GM19395 (cell line): Measurements from ENCODE around the gene PPP1R16B.
A peak's percentile ranks its signal among the peaks of the same experiment; 100 is the strongest.

Source experiments
- ATAC-seq: cut with Tn5 transposase; IDR thresholded peaks from one replicate; pipeline ENCODE4 v1.9.1; 2021; ENCODE audit warnings: mild to moderate bottlenecking, moderate library complexity; ENCODE audit not compliant: unreplicated experiment

Gene PPP1R16B

DNA sequence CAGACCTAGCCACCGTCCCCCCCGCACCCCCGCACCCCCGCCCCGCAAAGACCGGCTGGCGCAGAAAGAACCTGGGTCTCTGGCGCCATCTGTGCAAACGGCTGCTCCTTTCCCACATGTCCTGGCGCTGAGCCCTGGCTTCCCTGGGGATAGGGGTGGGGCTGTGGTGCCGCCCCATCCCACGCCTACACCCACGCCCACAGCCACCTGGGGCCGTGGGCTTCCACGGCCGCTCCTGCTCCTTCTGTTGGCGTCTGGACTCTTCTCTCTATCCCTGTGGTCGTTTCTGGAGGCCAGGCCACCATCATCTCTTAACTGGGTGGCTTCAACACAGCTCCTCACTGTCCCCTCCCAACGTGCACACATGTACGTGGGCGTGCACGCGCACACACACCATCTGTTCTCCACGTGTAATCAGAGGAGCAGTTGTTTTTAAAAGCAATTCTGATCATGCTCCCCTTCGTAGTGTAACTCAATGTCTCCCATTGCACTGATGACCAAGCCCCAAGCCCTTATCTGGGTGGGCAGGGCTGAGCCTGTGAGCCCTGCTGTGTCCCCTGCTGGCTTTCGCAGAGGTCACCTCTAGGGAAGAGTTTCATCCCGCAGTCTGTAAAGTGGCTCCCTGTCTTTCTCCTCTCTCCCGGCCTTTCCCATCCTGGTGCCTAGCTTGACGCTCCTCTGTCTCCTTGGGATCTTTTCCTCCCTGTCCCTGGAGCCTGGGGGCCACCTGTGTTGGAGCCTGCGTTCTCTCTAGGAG, 88.8 kb downstream of the PPP1R16B start:
- ATAC-seq, result no peak

DNA sequence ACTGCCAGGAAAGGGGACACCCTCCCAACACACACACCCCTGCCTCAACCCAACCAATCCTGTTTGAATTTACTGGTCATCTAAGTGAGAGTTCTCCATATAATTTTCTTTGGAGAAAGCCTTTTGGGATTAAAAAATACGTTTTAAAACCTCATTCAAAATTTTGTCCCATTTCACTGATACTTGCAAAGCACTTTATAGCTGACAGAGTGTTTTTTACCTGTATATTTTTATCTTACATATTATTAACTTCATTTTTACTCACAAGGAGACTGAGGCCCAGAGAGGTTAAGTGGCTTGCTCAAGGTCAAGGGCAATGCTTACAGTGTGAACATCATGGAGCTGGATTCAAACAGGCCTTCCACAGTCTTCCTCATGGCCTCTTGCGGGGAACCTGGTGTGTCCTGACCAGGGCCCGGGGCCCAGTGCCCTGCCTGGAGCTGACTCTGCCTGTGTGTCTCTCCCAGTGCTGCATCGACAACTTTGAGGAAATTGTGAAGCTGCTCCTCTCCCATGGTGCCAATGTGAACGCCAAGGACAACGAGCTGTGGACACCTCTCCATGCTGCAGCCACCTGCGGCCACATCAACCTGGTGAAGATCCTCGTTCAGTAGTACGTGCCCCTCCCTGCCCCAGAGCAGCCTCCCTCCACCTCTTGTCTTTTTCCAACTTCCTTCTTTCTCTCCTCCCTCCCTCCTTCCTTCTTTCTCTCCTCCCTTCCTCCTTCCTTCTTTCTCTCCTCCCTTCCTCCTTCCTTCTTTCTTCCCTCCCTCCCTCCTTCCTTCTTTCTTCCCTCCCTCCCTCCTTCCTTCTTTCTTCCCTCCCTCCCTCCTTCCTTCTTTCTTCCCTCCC, 89.8 kb downstream of the PPP1R16B start:
- ATAC-seq, result no peak

DNA sequence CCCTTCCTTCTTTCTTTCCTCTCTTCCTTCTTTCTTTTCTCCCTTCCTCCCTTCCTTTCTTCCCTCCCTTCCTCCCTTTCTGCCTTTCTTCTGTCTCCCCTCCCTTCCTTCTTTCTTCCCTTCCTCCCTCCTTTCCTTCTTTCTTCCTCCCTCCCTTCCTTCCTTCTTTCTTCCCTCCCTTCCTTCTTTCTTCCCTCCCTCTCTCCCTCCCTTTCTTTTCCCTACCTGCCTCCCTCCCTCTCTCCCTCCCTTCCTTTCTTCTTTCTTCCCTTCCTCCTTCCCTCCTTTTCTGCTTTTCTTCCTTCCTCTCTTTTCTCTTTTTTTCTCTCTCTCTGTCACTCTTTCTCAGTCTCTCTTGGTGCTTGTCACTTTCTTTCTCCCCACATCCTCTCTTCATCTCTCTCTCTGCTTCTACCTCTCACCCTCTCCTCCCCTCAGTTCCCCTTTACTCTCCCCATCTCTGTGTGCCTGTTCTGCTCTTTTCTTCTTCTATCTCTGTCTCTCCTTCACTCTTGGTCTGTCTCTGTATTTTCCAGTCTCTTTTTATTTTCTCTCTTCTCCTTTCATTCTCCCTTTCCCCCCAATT, 90.6 kb downstream of the PPP1R16B start:
- no peak for ATAC-seq

DNA sequence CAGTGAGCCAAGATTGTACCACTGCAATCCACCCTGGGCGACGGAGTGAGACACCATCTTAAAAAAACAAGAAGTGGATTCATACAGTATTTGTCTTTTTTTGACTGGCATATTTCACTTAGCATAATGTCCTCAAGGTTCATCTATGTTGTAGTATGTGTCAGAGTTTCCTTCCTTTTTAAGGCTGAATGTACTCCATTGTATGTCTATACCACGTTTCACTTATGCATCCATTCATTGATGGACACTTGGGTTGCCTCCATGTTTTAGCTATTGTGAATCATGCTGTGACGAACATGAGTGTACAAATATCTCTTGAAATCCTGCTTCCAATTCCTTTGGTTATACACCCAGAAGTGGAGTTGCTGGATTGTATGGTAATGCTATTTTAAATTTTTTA, 91.8 kb downstream of the PPP1R16B start:
- ATAC-seq, result no peak

DNA sequence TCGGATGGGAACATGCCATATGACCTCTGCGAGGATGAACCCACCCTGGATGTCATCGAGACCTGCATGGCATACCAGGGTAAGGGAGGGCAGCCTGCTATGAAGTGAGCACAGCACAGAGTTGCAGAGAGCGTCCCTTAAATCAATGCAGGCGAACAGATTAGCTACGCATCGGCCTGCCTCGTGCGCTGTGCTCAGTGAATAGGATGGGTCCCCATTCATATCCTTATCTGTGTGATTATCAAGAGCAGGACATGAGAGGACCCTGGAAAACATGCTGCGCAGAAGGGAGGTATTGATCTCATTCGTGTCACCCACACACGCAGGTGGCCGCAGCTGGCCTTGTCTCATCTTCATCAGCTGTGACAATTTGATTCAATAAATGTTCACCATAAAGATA, 95.1 kb downstream of the PPP1R16B start:
- no peak for ATAC-seq

DNA sequence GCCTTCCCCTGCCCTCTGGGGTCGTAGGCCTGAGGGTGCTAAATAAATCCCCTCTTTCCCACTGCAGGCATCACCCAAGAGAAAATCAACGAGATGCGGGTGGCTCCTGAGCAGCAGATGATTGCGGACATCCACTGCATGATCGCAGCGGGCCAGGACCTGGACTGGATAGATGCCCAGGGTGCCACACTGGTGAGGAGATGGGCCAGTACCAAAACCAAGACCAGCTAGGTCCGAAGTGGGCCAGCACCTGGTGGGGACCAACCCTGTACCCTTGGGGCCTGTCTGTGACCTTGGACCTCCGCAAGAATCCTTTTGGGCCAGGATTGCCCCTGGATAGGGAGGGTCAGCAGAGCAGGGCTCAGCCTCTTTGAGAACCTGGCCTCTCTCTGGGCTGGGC, 97.1 kb downstream of the PPP1R16B start:
- ATAC-seq, result no peak

DNA sequence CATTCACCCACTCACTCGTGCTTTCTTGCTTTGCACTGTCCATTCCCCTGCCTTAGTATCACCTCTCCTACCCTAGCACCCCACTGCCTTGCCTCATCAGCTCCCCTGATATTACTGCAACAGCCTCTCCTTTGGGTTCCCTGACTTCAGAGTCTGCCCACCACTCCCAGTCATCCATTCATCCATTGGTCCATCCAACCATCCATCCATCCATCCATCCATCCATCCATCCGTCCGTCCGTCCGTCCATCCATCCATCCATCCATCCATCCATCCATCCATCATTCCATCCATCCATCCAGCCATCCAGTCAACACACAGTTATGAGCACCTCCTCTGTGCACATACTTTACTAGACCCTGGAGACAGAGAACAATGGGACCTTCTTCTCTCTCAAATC, 97.8 kb downstream of the PPP1R16B start:
- ATAC-seq, result no peak

DNA sequence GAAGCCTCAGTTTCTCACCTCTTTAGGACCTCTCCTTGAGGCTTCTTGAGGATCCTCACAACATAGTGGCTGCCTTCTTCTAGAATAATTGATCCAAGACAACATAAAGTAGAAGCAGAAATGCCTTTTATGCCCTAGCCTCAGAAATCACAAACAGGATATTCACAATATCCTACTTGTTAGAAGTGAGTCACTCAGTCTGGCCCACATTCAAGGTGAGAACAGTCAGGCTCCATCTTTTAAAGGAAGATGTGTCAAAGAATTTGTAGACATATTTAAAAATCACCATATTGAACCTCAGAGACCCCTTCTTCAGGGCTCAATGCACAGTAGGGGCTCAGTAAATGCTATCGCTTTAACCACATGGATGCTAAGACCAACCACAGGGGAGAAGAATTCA, 99.9 kb downstream of the PPP1R16B start:
- no peak for ATAC-seq

DNA sequence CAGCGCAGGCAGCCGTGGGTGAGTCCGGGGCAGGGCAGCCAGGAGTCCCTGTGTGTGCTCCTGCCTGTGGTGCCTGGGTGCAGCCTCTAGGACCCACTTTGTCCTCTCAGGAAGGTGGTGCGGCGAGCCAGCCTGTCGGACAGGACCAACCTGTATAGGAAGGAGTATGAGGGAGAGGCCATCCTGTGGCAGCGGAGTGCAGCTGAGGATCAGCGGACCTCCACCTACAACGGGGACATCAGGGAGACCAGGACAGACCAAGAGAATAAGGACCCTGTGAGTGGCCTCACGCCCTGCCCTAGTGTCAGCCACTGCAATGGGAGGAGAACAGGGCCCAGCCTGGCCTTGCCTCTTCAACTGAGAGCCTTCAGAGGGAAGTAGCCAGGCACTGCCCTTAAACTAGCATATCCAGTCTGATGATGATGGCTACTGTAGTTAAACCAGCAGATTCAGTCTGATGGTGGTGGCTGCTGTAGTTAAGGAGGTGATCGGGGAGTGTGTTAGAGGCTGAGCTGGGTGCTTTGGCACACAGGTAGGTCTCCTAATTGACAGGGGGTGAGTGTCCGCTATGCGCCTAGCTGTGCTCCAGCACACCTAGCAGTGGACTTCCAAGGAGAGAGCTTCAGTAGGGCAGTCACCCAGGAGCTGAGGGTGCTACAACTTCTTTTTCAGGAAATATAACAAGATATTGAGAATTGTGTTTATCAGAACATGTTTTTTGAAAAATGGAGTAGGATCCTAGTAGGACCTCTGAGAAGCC, 102.6 kb downstream of the PPP1R16B start:
- no peak for ATAC-seq

DNA sequence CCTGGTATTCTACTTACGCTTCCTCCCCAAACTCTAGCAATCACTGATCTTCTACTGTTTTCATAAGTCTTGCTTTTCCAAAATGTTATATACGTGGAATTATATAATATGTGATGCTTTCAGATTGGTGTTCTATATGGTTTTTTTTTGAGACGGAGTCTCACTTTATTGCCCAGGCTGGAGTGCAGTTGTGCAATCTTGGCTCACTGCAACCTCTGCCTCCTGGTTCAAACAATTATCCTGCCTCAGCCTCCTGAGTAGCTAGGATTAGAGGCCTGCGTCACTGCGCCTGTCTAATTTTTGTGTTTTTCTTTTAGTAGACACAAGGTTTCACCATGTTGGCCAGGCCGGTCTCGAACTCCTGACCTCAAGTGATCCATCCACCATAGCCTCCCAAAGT, 109.9 kb downstream of the PPP1R16B start:
- ATAC-seq, result no peak

DNA sequence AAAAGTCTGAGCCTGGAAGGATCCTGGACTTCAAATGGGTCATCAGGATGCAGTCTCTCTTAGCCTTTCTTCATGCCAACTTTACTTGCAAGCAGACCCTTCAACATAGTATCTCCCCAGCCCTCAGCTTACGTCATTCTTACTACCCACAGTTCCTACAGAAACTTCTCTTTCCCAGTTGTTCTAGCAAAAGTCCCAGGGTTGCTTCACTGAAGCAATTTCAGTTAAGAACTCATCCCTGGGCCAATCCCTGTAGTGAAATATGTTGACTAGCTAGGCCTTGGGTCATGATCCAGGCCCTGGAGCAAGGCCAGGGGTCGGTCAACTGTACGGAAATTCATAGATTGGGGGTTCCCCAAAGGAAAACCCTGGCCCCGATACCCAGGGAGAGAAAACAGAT, 112.2 kb downstream of the PPP1R16B start:
- no peak for ATAC-seq

DNA sequence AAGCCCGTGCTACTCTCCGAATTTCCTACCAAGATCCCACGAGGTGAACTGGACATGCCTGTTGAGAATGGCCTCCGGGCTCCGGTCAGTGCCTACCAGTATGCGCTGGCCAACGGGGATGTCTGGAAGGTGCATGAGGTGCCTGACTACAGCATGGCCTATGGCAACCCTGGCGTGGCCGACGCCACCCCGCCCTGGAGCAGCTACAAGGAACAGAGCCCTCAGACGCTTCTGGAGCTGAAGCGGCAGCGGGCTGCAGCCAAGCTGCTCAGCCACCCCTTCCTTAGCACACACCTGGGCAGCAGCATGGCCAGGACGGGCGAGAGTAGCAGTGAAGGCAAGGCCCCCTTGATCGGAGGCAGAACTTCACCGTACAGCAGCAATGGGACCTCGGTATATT, 112.7 kb downstream of the PPP1R16B start:
- no peak for ATAC-seq

DNA sequence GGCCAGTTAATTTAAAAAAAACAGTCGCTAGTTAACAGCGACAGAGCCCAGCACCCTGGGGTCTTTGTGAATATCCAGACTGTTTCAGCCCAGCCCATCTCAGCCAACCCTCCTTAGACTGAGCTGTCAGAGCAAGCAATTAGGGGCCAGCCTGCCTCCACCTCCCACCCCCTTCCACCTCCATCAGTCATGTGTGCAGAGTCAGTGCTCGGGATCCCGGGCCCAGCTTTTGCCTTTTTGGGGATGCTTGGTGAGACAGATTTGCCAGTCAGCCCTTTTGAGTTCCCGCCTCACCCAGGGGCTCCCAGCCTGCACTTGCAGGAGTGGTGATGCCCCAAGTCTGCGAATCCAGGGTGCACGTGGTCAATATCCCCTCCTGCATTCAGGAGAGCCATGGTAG, 114.2 kb downstream of the PPP1R16B start:
- no peak for ATAC-seq

DNA sequence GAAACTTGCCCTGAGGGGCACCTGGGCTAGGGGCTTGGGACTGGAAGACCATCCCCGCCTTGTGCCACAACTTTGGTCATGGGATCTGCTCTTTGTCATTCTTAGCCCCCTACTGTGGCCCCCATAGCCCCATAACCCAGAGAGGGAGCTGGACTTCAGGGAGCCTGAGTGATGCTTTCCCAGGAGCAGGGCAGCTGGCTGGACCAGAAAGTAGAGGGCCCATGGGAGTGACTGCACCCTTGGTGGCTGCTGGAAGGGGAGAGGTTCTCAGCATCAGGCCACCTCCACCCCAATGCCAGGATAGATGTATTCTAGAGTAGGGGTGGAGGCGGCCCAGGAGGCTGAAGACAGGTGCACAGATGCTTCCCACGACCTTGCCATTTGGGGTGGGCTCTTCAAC, 114.9 kb downstream of the PPP1R16B start:
- ATAC-seq, result no peak

DNA sequence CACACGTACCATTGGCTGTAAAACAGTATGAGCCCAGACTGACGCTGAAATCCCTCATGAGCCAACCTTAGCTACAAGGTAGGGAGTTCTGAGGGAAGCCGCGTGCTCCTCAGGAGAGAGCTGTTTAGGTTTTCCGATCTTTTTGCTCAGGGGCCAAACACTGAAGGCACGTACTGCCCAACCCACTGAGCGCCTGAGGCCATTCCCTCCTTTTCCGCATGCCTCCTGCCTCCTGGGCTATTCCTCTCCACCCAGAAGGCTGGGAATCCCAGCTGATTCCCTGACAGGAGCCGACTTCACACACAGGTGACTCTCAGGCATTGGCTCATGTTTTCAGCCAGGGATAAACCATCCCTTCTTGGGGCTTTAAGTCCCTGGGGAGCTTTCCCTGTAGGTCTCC, 115.4 kb downstream of the PPP1R16B start:
- no peak for ATAC-seq

DNA sequence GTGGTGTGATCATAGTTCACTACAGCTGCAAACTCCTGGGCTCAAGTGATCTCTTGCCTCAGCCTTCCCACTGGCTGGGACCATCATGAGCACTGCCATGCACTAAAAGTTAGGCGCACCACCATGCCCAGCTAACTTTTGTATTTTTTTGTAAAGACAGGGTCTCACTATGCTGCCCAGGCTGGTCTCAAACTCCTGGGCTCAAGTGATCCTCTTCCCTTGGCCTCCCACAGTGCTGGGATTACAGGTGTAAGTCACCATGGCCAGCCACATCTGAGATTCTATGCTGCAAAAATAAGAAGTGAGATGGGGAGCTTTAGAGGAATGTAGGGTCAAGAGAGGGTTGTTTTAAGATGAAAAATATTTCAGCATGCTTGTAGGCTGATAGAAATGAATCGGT, 119.2 kb downstream of the PPP1R16B start:
- ATAC-seq, result no peak

DNA sequence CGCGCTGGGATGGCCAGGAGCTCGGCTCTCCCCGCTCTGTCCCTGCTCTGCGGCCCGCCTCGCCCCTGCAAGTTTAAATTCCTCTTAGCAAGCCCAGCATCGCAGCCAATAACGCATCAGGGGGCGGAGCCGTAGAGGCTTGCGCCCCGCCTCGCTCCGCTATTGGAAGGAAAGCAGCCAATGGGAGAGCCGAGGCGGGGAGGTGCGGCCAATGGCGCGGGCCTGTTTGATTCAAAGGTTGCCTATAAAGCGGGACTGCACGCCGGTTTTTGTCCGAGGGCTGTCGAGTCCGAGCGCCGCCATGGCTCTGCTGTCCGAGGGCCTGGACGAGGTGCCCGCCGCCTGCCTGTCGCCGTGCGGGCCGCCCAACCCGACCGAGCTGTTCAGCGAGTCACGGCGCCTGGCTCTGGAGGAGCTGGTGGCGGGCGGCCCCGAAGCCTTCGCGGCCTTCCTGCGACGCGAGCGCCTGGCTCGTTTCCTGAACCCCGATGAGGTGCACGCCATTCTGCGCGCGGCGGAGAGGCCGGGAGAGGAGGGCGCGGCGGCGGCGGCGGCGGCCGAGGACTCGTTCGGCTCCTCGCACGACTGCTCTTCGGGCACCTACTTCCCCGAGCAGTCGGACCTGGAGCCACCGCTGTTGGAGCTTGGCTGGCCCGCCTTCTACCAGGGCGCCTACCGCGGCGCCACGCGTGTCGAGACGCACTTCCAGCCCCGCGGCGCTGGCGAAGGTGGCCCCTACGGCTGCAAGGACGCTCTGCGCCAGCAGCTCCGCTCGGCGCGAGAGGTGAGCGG, 120.8 kb downstream of the PPP1R16B start, which contains the start of gene FAM83D:
Gene FAM83D, plus strand, starts transcription at position 276 of the 792 bp plus-strand sequence. Its CDS starts 26 bp downstream, at position 302.
- peak; percentile 94 for ATAC-seq

DNA sequence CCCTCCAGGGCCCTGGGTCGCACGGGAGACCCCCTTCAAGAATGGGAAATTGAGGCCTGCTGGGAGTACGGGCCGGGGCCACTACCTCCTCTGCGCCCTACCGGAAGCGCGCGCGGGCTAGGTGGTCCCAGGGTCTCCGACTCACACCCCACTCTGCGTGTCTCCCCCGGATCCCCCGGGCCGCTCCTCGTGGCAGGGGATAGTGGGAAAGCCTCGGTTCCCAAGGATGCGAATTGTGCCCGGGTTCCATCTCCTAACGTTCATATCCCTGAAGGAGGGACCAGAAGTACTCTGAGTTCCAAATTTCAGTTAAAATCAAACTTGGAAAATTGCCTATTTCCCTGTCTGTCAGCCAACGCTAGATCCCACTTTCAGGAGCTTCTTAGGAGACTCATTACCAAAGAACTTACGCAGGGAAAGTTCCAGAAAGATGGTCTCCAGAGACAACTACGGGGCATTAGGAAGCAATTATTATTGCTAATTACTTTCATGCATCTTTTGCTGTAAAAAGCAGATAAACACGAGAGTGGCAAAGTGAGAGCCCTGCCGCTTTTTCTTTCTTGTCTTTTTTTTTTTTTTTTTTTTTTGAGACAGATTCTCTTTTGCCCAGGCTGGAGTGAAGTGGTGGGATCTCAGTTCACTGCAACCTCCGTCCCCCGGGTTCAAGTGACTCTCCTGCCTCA, 121.6 kb downstream of the PPP1R16B start:
- peak; percentile 16 for ATAC-seq

DNA sequence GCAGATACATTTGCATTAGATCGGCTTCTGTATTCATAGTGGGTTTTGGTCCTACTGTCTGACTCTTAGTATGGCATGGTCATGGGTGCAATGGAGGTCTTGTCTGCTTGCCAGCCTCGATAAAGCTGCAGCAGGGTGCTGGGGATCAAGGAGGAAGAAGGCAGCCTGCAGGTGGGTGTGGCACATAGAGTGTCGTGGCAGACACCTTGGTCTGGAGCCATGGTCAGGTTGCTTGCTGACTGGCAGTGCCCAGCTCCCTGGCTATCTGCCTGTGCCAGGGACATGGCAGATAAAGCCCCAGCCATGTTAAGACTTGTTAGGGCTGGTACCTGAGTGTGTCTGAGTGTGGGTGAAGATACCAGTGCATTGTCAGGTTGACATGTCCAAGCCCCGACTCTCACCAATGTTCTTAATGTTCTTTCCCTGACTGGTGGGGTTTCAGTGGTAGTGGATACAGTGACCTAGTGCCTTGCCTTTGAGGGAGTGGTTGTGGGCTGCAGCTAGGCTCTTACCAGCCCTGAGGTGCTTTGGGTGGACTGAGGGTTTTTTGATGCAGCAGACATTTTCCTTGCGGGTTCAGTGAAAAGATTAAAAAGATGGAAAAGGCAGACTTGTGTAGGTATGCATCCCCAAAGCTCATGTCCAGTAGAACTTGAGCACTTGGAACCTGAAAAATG, 122.5 kb downstream of the PPP1R16B start:
- no peak for ATAC-seq
